HG03135 (cell line): Measurements from ENCODE around the gene SEC22C.
"Not testable (repeated sequence)": the region's sequence is repeated elsewhere in the genome, so short reads cannot be mapped to it uniquely, and the experiment has no call there.

Source experiments
- ATAC-seq: cut with Tn5 transposase; IDR thresholded peaks from one replicate; pipeline ENCODE4 v1.9.1; 2021; ENCODE audit warnings: mild to moderate bottlenecking, moderate library complexity; ENCODE audit not compliant: unreplicated experiment

The SEC22C gene, protein sequence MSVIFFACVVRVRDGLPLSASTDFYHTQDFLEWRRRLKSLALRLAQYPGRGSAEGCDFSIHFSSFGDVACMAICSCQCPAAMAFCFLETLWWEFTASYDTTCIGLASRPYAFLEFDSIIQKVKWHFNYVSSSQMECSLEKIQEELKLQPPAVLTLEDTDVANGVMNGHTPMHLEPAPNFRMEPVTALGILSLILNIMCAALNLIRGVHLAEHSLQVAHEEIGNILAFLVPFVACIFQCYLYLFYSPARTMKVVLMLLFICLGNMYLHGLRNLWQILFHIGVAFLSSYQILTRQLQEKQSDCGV

DNA sequence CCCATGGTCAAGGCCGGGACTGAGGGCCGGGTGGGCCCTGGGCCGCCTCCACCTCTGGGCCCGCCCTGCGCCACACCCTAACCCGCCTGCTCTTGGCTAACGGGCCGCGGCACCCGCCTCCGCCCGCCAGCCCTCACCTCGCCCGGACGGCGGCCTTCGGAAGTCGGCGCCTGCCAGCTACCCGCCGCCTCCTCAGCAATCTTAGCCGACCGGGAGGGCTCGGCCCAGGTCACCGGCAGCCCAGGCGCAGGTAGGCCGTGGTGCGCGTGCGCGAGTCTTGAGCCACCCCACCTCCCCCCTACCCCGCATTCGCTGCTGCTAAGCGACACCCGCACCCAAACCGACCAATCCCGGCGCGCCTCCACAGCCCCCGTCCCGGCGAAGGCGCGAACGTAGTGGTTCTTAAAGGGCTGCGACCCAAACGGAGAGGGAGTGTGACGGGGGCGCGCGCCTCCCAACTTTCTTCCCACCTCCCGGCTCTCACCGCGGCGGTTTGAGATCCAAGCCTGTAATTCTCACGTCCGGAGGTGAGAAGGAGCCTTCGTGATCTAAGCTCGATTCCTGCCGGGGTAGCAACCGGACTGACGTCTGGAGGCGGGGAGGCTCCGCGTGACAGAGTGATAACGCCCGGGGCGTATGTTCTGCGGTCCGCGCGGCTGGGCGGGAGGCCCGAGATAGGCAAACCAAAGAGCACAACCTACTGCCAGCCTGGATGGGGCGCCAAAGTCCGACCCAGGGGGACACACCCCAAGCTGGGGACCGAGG is at the start of gene SEC22C:
TSS of gene SEC22C (minus strand) at position 259 of the 765 bp plus-strand sequence. CDS start 12,921 bp downstream, outside the sequence.
- ATAC-seq: peak; percentile 92

DNA sequence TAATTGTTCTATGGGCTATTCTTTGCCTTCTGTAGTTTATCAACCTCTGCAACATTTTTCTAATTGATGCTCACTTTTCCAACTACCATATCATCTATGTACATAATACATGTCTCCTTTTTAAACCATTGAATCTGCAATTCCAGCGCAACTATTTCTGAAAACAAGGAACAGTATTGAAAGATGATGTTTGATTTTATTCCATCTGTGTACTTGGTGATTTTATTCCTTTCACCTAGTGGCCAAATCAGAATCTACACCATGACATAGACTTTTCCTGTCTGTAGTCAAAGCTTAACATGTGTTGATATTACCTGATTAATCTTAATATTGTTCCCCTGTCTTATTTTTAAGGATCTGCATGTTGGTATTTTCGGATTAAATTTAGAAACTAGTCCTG is 31.7 kb upstream of the SEC22C start:
- no peak for ATAC-seq

DNA sequence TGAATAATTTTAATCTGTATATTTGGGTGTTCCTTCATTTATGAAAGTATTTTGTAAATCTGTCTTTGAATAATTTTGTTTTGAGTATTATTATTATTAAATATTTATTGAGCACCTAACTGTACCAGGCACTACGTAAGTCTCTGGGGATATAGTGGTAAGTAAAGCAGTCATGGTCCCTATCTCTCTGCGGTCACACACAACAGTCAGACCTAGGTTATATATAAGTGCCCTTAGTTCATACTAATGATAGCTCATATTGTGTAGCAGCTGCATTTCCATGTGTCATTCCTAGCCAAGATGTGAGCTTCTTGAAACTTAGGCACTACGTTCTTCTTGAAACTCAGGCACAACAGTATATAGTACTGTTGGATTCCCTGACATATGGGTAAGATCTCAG is 31.2 kb upstream of the SEC22C start:
- ATAC-seq: peak; percentile 72

DNA sequence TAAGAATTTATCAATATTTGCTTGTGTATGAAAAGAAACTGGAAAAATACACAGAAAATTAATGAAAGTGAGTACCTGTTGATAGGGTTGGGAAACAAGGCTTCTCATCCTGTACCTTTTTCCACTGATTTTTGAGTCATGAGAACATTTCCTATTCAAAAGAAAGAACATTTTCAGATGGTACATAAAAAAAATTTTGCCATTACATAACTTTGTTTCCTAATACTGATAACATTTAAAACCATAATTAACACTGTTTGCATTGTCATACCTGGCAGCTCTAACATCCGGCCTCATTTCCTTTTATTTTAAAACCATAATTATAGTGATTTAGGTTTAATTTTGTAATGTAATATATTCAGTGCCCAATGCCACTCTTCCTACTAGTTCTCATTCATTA is 30.4 kb upstream of the SEC22C start:
- ATAC-seq: no peak

DNA sequence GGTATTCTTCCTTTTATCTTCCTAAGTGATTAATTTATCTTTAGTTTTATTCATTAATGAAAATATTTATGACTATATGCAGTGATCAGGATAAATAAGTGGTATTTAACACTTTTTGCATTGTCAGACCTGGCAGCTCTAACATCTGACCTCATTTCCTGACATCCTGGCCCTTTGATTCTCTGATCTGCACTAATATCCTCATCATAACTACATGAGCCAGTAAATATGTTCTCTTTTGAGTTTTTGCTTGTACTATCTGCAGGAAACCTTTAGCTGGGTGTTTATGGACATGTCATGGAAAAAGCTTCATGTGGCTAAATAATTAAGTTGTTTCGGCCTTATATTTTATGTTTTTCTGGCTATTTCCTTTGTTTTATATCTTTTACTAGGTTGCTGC is 29.2 kb upstream of the SEC22C start:
- no peak for ATAC-seq

DNA sequence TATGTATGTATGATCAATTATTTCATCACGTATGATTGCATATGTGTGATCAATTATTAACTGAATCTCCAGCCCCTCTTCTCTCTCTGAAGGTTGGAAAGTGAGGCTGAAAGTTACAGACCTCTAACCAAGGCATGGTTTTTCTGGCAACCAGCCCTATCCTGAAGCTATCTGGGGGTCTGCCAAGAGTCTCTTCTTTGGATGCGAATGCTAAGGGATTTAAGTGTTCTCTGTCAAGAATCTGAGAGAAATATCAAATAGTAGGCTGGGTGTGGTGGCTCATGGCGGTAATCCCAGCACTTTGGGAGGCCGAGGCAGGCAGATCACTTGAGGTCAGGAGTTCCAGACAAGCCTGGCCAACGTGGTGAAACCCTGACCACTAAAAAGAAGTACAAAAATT is 26.8 kb upstream of the SEC22C start:
- no peak for ATAC-seq

DNA sequence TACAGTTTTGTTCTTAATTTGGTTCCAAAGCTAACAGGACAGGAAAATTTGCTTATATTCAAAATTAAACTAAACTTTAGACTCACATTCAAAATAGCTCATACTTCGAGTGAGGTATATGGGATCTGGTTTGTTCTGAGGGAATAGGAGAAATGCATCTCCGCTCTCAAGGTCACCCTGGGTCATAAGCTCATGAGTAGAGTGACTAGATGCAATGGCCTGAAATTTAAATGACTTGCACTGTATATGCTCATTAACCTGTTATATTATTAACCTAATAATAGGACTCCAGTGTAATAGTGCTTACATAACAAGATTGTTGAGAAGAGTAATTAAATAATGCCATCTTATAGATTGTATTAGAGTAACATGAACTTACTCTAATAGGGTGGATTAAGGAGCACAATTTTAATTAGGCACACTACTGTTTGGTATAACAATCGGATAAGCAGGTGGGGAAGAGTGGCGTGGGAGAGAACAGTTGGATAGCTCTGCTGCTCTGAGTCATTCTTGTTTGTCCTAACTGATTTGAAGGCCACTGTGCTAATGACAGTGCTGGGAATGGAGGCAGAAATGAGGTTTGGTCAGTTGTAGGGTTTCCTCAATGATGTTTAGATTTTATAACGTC is 23.9 kb upstream of the SEC22C start:
- ATAC-seq: no peak

DNA sequence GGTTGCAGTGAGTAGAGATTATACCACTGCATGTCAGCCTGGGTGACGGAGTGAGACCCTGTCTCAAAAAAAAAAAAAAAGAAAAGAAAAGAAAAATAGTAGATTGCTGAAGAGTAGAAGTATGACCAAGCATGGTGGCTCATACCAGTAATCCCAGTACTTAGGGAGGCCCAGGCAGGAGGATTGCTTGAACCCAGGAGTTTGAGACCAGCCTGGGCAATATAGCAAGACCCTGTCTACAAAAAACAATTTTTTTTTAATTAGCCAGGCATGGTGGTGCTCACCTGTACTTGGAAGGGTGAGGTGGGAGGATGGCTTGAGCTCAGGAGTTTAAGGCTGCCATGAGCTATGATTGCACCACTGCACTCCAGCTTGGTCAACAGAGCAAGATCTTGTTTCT is 21.2 kb upstream of the SEC22C start:
- ATAC-seq: no peak

DNA sequence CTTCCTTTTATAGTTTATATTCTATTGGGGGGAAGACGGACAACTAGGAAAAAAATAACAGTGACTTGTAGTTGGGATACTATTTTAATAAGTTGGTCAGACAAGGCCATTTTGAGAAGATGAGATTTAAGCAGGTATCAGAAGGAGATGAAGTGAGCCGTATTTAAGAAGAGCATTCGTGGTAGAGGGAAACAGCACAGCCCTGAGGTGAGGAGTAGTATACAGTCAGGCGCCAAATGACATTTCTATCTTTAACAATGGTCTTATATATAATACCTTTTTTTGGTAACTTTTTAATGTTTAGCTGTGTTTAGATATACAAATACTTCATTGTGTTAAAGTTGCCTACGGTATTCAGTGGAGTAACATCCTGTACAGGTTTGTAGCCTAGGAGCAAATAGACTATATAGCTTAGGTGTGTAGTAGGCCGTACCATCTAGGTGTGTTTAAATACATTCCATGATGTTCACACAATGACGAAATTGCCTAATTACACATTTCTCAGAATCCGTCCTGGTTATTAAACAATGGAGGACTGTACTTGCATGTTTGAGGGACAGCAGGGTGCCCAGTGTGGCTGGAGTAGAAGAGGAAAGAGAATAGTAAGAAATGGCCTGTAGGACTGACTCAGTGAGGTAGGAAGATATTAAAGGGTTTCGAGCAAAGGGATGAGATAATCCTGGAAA is 20.3 kb upstream of the SEC22C start:
- no peak for ATAC-seq

DNA sequence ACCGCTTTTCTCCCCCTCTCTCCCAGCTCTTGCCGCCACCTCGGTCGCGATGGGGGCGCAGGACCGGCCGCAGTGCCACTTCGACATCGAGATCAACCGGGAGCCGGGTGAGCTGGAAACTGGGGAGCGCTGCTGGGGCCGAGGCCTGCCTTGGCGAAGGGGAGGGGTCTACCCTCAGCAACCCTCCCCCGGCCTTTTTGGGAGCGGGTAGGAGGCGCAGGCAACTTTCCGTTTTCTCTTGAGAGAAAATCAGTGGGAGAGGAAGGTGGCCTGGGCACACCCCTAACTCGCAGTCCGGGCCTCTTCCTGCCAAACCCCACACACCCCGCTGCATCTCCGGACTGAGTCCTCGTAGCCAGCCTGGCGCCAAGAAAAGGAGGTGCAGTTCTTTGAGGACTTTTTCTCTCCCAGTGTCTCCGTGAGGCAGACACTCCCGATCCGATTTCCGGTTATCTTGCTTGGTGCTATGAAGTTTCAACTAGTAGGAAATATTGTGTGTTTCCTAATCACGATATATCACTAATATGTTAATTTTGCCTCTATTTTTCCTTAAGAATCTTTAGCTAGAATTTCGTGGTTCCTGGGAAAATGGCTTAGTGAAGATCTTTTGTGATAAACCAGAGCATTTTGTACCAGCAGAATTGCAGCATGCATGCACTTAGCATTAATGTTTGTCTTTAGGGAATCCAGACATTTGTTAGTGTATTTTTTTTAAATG is 19.4 kb upstream of the SEC22C start:
- peak; percentile 23 for ATAC-seq

DNA sequence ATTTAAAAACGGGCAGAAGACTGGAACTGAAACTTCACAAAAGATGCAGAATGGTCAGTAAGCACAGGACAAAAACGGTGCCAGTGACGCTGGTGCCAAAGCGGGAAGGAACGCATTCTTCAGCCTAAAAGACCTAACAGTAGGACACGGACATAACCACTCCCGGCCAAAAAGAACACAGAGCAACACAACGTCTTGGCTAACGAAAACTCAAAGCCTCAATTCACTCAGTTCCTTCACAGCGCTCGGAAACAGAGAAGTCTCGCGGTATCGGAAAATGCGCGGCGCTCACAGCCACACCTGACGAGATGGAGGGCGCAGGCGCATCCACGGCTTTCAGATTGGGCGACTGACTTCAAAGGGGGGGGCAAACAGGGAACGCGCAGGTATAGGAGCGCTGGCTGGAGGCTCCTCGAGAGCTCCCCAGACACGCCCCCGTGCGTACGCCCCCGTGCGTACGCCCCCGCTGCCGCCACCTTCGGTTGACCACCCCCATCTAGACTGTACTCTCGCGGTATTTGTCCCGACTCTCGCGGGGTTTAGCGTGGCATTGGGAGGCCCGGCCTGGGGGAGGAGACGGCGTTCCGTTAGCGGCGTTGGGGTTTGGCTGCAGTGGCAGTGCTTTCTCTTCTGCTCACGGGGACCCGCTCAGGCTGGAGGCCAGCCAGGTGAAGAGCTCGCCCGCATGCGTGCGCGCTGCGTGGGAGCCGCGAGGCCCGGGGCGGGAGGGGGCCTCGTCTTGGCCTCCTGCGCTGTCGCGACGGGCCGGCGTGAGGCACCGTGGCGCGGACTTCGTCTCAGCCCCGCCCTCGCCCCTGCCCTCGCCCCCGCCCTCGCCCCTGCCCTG is 18.6 kb upstream of the SEC22C start, which contains the start of gene NKTR:
TSS of gene NKTR (plus strand) at position 576 of the 847 bp plus-strand sequence. CDS start 321 bp downstream, outside the sequence.
- ATAC-seq: peak; percentile 87

DNA sequence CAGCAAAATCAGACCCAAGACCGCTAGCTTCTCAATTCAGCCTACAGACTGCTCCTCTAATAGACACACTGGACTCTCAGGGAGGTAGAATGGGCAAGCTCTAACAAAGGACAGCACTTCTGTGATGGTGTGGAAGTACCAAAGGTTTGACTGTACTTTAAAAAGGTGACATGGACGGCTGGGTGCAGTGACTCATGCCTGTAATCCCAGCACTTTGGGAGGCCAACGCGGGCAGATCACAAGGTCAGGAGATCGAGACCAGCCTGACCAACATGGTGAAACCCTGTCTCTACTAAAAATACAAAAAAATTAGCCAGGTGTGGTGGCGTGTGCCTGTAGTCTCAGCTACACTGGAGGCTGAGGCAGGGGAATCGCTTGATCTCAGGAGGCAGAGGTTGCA is 15.3 kb upstream of the SEC22C start:
- not testable (repeated sequence) for ATAC-seq

DNA sequence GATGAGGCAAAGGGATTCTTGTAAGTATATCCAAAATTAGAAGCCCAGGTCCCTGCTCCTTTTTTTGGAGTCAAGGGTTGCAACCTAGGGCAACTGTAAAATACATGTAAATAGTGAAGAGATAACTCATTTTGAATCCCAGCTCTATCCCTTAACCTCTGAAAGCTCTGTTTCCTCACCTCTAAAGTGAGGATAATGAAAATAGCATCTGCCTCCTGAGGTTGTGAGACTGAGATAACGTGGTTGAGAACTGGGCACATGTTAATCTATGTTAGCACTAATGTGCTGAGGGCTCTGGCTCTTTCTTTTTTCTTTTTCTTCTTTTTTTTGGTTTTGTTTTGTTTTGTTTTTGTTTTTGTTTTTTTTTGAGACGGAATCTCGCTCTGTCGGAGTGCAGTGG is 13.9 kb upstream of the SEC22C start:
- ATAC-seq: no peak

DNA sequence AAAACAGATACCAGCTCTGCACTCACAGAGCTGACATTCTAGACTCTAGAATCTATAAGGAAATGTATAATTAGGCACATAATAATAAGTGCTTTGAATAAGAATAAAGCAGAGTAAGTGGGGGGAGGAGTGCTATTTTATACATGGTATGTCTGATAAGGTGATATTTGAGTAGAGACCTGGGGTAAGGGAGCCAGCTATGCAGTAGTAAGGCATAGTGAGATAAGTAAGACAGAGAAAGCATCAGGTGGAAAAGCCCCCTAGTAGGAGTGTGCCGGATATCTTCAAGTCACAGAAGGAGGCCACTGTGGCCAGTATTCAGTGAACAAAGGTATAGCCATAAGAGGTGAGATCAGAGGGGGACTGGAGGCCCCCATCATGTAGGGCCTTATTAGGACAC is 11.9 kb upstream of the SEC22C start:
- no peak for ATAC-seq

DNA sequence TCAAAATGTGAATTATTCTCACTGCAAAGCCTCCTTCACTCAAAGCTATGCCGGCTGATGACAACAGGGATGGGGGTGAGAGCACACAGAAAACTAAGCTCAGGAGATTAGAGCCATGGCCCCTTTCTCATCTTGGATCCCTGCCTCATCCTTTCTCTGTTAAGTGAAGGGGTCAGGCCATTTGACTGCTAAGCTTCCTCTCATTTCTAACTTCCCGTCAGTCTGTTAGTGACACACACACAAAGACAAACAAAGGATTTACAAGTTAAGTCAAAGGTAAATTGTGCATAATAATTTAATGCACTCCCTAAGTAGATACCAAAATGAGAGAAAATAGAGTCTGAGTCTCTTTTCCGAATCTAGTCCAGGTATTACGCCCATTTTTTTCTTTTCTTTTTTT is 10.0 kb upstream of the SEC22C start:
- ATAC-seq: no peak

DNA sequence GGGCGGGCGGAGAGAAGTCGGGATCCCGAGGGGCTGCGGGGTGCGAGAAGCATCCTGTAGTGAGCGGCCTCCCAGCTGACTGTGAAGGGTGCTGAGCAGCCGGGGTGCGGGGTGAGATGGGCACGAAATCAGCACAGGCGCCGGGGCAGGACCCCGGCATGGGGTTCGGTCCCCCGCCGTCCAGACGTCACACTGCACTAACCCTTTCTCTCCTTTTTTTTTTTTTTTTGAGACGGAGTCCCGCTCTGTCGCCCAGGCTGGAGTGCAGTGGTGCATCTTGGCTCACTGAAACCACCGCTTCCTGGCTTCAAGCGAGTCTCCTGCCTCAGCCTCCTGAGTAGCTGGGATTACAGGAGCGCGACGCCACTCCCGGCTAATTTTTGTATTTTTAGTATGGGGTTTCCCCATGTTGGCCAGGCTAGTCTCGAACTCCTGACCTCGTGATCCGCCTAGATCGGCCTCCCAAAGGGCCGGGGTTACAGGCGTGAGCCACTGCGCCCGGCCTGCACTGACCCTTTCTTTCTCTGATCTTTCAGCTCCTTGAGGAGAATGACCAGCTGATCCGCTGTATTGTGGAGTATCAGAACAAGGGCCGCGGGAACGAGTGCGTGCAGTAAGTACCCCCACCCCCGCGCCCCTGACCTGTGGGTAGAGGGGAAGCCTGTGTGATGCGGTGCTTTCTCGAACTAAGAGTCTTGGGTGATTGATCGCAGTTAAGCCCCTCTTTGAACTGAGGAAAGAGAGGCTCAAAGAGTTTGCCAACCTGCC is 9.4 kb upstream of the SEC22C start:
- ATAC-seq: no peak

DNA sequence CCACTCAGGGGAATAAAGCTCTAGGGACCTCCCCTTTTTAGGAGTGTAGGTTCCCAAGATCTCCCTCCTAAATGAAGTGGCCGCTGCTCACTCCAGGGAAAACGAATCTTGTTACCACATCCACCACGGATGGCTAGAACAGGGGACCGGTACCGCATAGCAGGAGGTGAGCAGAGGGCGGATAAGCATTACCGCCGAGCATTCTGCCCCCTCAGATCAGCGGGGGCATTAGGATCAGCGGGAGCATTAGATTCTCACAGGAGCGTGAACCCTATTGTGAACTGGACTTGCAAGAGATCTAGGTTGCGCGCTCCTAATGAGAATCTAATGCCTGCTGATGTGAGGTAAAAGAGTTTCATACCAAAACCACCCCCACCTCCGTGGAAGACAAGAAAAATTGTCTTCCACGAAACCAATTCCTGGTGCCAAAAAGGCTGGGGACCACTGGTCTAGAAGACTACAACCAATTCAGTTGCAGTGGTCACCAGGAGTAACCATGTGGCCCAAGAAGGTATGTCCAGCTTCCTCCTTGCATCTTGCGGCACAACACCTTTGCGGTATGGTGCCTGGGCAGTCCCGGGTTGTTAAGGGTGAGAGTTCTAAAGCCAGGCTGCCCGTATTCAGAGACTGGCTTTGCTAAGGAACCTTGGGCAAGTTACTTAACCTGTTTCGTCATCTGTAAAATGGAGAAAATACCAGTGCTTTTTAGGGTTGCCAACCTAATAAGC is 7.8 kb upstream of the SEC22C start:
- no peak for ATAC-seq

DNA sequence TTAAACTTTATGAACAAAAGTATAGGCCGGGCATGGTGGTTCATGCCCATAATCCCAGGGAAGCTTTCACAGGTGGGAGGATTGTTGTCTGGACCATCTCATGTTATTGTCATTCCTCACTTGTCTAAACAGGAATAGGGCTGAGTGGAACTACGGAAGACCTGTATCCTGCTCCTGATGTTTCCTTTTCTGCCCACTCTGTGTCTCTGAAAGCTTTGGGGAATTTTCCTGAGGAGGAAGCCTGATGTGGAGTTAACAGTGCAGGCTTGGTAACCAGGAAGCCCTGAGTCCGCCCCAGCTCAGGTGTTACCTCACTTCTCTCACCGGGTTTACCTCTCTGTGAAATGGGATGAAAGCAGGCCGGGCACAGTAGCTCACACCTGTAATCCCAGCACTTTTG is 6.9 kb upstream of the SEC22C start:
- ATAC-seq: no peak
